IMR-90 (cell line): Measurements from ENCODE around the gene DCUN1D2. TPM values are rescaled to one million over a fixed set of nuclear protein-coding genes. Genes with fewer than 3 reads are reported as not detected.

Source experiments
- ATAC-seq: fragments of 200-7000 bp; cut with Tn5 transposase; 2 replicates; pipeline ENCODE4 v1.9.1; 2020; ENCODE audit warnings: low read depth, mild to moderate bottlenecking, moderate library complexity
- BruUV-seq: library from RNA; stranded (reverse); fragments of 400-500 nt; replicated peaks from 2 replicates; lab custom pipeline; 2021; lab: Mats Ljungman, UMichigan
- CTCF ChIA-PET: fragments of 300-600 bp; formaldehyde crosslinking; extraction: SDS; loops from one replicate; lab custom pipeline; 2021; ENCODE audit warnings: antibody characterized with exemption; lab: Yijun Ruan, JAX
- POLR2A ChIA-PET: fragments of 300-600 bp; sonication (Branson Sonifier 250); formaldehyde crosslinking; loops from one replicate; lab custom pipeline; 2022; ENCODE audit warnings: antibody characterized with exemption; ENCODE audit not compliant: unreplicated experiment; lab: Charles Lee
- DNase-seq: peaks from one replicate; pipeline ENCODE4 v3.0.0; 2013
- H2AFZ ChIP-seq: replicated peaks from 2 replicates; pipeline ENCODE3; 2013; ENCODE audit warnings: low read length, mild to moderate bottlenecking; ENCODE audit not compliant: poor library complexity
- H2AK5ac ChIP-seq: 2 replicates; pipeline ENCODE4 v1.6.1; 2013; ENCODE audit warnings: low read depth, low read length, inconsistent platforms
- H2AK9ac ChIP-seq: replicated peaks from 2 replicates; pipeline ENCODE3; 2013; ENCODE audit warnings: mild to moderate bottlenecking, low read depth, low read length, moderate library complexity; ENCODE audit not compliant: poor library complexity
- H2BK120ac ChIP-seq: 2 replicates; pipeline ENCODE4 v1.6.1; 2013; ENCODE audit warnings: low read depth, low read length, inconsistent platforms
- H2BK15ac ChIP-seq: 3 replicates; pipeline ENCODE4 v1.6.1; 2013; ENCODE audit warnings: low read depth, low read length, inconsistent platforms
- H2BK20ac ChIP-seq: 2 replicates; pipeline ENCODE4 v1.6.1; 2013; ENCODE audit warnings: low read depth, mild to moderate bottlenecking, inconsistent platforms, low read length, moderate library complexity
- H2BK5ac ChIP-seq: 2 replicates; pipeline ENCODE4 v1.6.1; 2013; ENCODE audit warnings: mild to moderate bottlenecking, low read depth, low read length, inconsistent platforms; ENCODE audit not compliant: poor library complexity, severe bottlenecking
- H3K14ac ChIP-seq: replicated peaks from 2 replicates; pipeline ENCODE4 v1.6.1; 2013; ENCODE audit warnings: low read depth, low read length, inconsistent platforms
- H3K18ac ChIP-seq: 2 replicates; pipeline ENCODE4 v1.6.1; 2013; ENCODE audit warnings: low read depth, low read length, control low read depth
- H3K23ac ChIP-seq: 2 replicates; pipeline ENCODE4 v1.6.1; 2013; ENCODE audit warnings: low read depth, low read length, inconsistent platforms
- H3K27ac ChIP-seq: 2 replicates; pipeline ENCODE4 v1.5.1; 2013; ENCODE audit warnings: mild to moderate bottlenecking, control low read depth, low read length; ENCODE audit not compliant: insufficient read depth
- H3K27me3 ChIP-seq: 2 replicates; pipeline ENCODE4 v1.6.1; 2013; ENCODE audit warnings: low read length; ENCODE audit not compliant: control insufficient read depth, insufficient read depth
- H3K36me3 ChIP-seq: 2 replicates; pipeline ENCODE4 v1.6.1; 2013; ENCODE audit warnings: low read length, mixed read lengths; ENCODE audit not compliant: control insufficient read depth, insufficient read depth
- H3K4ac ChIP-seq: 2 replicates; pipeline ENCODE4 v1.6.1; 2013; ENCODE audit warnings: low read depth, low read length, inconsistent platforms
- H3K4me1 ChIP-seq: 2 replicates; pipeline ENCODE4 v1.6.1; 2013; ENCODE audit warnings: low read length, mixed read lengths; ENCODE audit not compliant: control insufficient read depth, insufficient read depth
- H3K4me2 ChIP-seq: 2 replicates; pipeline ENCODE4 v1.6.1; 2013; ENCODE audit warnings: low read depth, mild to moderate bottlenecking, control low read depth, low read length, moderate library complexity
- H3K4me3 ChIP-seq: 2 replicates; pipeline ENCODE4 v1.5.1; 2013; ENCODE audit warnings: low read depth, mild to moderate bottlenecking, control low read depth, low read length, moderate library complexity; ENCODE audit not compliant: insufficient read depth
- H3K56ac ChIP-seq: 2 replicates; pipeline ENCODE4 v1.6.1; 2013; ENCODE audit warnings: low read length, inconsistent platforms; ENCODE audit not compliant: insufficient read depth; ENCODE audit errors: extremely low read depth
- H3K79me1 ChIP-seq, 2 experiments: 2 replicates each; pipeline ENCODE4 v1.6.1; 2013; ENCODE audit warnings: low read length in 2 of 2, inconsistent platforms in 1 of 2, low read depth in 1 of 2
- H3K9ac ChIP-seq: 2 replicates; pipeline ENCODE4 v1.6.1; 2013; ENCODE audit warnings: low read depth, low read length, control low read depth
- H3K9me1 ChIP-seq: 2 replicates; pipeline ENCODE4 v1.6.1; 2013; ENCODE audit warnings: low read length, inconsistent platforms; ENCODE audit not compliant: insufficient read depth
- H3K9me3 ChIP-seq: 2 replicates; pipeline ENCODE4 v1.6.1; 2013; ENCODE audit warnings: low read length; ENCODE audit not compliant: control insufficient read depth, insufficient read depth
- H4K20me1 ChIP-seq: 2 replicates; pipeline ENCODE4 v1.6.1; 2013; ENCODE audit warnings: low read length, inconsistent platforms; ENCODE audit not compliant: insufficient read depth
- H4K5ac ChIP-seq: 2 replicates; pipeline ENCODE4 v1.6.1; 2013; ENCODE audit warnings: mild to moderate bottlenecking, low read depth, low read length, control low read depth
- H4K8ac ChIP-seq, 2 experiments: 2 replicates each; pipeline ENCODE4 v1.6.1; 2013; ENCODE audit warnings: low read depth in 2 of 2, low read length in 2 of 2, control low read depth in 1 of 2, inconsistent platforms in 1 of 2
- H4K91ac ChIP-seq: 2 replicates; pipeline ENCODE4 v1.6.1; 2013; ENCODE audit warnings: low read depth, low read length, inconsistent platforms; ENCODE audit not compliant: insufficient read depth
- BHLHE40 ChIP-seq: fragments of 150-350 bp; IDR thresholded peaks from 2 replicates; pipeline ENCODE4 v1.6.1; 2016; ENCODE audit warnings: mild to moderate bottlenecking, low read depth, low read length
- CEBPB ChIP-seq: IDR thresholded peaks from 2 replicates; pipeline ENCODE4 v1.6.1; 2012; ENCODE audit warnings: low read depth, low read length, improper control_type of control experiment
- CHD1 ChIP-seq: IDR thresholded peaks from 2 replicates; pipeline ENCODE4 v1.6.1; 2012; ENCODE audit warnings: low read depth, low read length, improper control_type of control experiment
- FOS ChIP-seq: fragments of 150-350 bp; IDR thresholded peaks from 2 replicates; pipeline ENCODE4 v1.6.1; 2016; ENCODE audit warnings: low read depth, low read length
- MAFK ChIP-seq: IDR thresholded peaks from 2 replicates; pipeline ENCODE4 v1.6.1; 2012; ENCODE audit warnings: low read depth, low read length, improper control_type of control experiment
- MAZ ChIP-seq: IDR thresholded peaks from 2 replicates; pipeline ENCODE4 v1.6.1; 2012; ENCODE audit warnings: low read depth, mild to moderate bottlenecking, low read length, improper control_type of control experiment, moderate library complexity, borderline replicate concordance
- MXI1 ChIP-seq: IDR thresholded peaks from 2 replicates; pipeline ENCODE4 v1.6.1; 2012; ENCODE audit warnings: low read depth, mild to moderate bottlenecking, low read length, moderate library complexity, borderline replicate concordance
- NFE2L2 ChIP-seq: fragments of 150-350 bp; IDR thresholded peaks from 2 replicates; pipeline ENCODE4 v1.6.1; 2016; ENCODE audit warnings: low read depth, mild to moderate bottlenecking, low read length
- RAD21 ChIP-seq: IDR thresholded peaks from 2 replicates; pipeline ENCODE4 v1.6.1; 2012; ENCODE audit warnings: low read length, improper control_type of control experiment
- RCOR1 ChIP-seq: IDR thresholded peaks from 2 replicates; pipeline ENCODE4 v1.6.1; 2012; ENCODE audit warnings: mild to moderate bottlenecking, low read length, improper control_type of control experiment; ENCODE audit not compliant: insufficient replicate concordance
- SMC3 ChIP-seq: fragments of 150-350 bp; IDR thresholded peaks from 2 replicates; pipeline ENCODE4 v1.6.1; 2016; ENCODE audit warnings: low read depth, mild to moderate bottlenecking, antibody characterized with exemption, low read length, moderate library complexity
- WGBS, 2 experiments: methylation state at CpG; one replicate each; pipeline versions ENCODE4 v1.1.5 to v1.1.7; 2013; ENCODE audit warnings: missing lambda C conversion rate in 2 of 2; ENCODE audit not compliant: insufficient read length in 1 of 2; ENCODE audit errors: extremely low coverage in 2 of 2; 5-methylcytosine and 5-hydroxymethylcytosine counted together
- dilution Hi-C: fragments of 300-500 bp; cut with HindIII; formaldehyde crosslinking; loops from one replicate; pipeline ENCODE4 v1.14.3; 2018; ENCODE audit warnings: low sequenced_read_pairs; ENCODE audit not compliant: unreplicated experiment
- in situ Hi-C: fragments of 300-500 bp; cut with MboI; formaldehyde crosslinking; loops from 3 replicates; pipeline ENCODE4 v1.14.3; 2019; ENCODE audit warnings: low sequenced_read_pairs, inconsistent platforms, mixed read lengths
- intact Hi-C: fragments of 100-400 bp; cut with micrococcal nuclease; formaldehyde crosslinking; loops from 2 replicates; pipeline ENCODE4 v1.10.0; 2022
- polyA plus RNA-seq, 3 experiments: library from polyadenylated mRNA; depleted of rRNA; stranded (reverse); fragments of >200 nt; gene quantifications; 2 replicates each; pipeline ENCODE4 v1.2.3, GENCODE V29; 2012; ENCODE audit warnings: low replicate concordance in 1 of 3
- total RNA-seq: library from RNA; depleted of rRNA; stranded (reverse); fragments of >200 nt; gene quantifications from 2 replicates; pipeline ENCODE4 v1.2.3, GENCODE V29; 2012
- TF ChIP-seq, protein P1 (sequence below): fragments of 150-350 bp; IDR thresholded peaks from 2 replicates; pipeline ENCODE4 v1.6.1; 2017; ENCODE audit warnings: mild to moderate bottlenecking, antibody characterized with exemption, low read length, low read depth
- TF ChIP-seq, protein P2 (sequence below): fragments of 150-350 bp; IDR thresholded peaks from 2 replicates; pipeline ENCODE4 v1.6.1; 2016; ENCODE audit warnings: low read depth, mild to moderate bottlenecking, low read length, moderate library complexity, borderline replicate concordance
- TF ChIP-seq, protein P3 (sequence below): conservative IDR thresholded peaks from 2 replicates; pipeline ENCODE4 v1.5.1; 2012; ENCODE audit warnings: mild to moderate bottlenecking, low read depth, low read length, improper control_type of control experiment

The DCUN1D2 gene
- total and polyA plus RNA-seq, 2 of the 4 experiments (the other 2 are of a cell fraction) = 8.1 to 11.5 TPM

DNA sequence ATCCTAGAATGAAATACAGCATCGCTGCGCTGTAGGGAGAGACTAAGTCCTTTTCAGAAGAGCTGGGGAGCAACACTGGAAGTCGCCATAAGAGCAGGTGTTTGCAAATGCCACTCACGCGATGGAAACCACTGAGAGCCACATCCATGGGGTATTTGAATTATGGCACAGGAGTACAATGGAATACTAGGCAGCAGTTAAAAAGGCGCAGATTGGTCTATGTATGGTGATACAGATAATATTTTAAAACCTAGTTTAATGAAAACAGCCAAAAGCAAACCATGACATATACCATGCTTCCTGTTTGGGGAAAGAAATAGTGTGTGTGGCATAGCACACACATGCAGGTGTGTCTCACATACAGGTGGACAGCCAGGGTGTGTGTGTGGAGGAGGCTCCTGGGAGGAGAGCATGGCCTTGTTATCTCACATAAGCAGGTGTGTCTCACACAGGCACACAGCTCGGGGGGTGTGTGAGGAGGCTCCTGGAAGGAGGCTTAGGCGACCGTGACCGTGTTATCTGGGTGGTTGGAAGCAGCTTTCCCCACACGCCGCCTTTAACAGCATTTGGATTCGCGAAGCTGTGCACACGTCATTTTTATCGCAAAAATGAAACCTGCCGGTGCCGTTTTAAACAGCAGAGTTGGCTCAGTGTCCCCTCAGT lies 70.8 kb downstream of the DCUN1D2 start:
- TF ChIP-seq RCOR1 = no peak
- no peak for TF ChIP-seq FOS
- no peak for TF ChIP-seq MAFK
- TF ChIP-seq RAD21 = no peak
- no peak for TF ChIP-seq SMC3
- TF ChIP-seq, protein P1, sequence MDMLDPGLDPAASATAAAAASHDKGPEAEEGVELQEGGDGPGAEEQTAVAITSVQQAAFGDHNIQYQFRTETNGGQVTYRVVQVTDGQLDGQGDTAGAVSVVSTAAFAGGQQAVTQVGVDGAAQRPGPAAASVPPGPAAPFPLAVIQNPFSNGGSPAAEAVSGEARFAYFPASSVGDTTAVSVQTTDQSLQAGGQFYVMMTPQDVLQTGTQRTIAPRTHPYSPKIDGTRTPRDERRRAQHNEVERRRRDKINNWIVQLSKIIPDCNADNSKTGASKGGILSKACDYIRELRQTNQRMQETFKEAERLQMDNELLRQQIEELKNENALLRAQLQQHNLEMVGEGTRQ = no peak
- TF ChIP-seq, protein P2, sequence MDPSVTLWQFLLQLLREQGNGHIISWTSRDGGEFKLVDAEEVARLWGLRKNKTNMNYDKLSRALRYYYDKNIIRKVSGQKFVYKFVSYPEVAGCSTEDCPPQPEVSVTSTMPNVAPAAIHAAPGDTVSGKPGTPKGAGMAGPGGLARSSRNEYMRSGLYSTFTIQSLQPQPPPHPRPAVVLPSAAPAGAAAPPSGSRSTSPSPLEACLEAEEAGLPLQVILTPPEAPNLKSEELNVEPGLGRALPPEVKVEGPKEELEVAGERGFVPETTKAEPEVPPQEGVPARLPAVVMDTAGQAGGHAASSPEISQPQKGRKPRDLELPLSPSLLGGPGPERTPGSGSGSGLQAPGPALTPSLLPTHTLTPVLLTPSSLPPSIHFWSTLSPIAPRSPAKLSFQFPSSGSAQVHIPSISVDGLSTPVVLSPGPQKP = no peak
- TF ChIP-seq NFE2L2 = no peak
- no peak for TF ChIP-seq CHD1
- TF ChIP-seq MXI1 = no peak
- TF ChIP-seq MAZ = no peak
- no peak for TF ChIP-seq CEBPB
- TF ChIP-seq, protein P3, sequence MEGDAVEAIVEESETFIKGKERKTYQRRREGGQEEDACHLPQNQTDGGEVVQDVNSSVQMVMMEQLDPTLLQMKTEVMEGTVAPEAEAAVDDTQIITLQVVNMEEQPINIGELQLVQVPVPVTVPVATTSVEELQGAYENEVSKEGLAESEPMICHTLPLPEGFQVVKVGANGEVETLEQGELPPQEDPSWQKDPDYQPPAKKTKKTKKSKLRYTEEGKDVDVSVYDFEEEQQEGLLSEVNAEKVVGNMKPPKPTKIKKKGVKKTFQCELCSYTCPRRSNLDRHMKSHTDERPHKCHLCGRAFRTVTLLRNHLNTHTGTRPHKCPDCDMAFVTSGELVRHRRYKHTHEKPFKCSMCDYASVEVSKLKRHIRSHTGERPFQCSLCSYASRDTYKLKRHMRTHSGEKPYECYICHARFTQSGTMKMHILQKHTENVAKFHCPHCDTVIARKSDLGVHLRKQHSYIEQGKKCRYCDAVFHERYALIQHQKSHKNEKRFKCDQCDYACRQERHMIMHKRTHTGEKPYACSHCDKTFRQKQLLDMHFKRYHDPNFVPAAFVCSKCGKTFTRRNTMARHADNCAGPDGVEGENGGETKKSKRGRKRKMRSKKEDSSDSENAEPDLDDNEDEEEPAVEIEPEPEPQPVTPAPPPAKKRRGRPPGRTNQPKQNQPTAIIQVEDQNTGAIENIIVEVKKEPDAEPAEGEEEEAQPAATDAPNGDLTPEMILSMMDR = no peak
- no peak for TF ChIP-seq BHLHE40
- H3K56ac ChIP-seq = no peak overlapping the region
- dilution Hi-C loops = no loop called here
- WGBS, 2 experiments = 100% methylated on average over 3 of the region's 18 CpGs; no CpG with 5 or more reads in 1 of the 2 experiments
- CTCF ChIA-PET = no interaction called here
- DNase-seq (no peak), ATAC-seq (no peak)
- H3K27me3 ChIP-seq = peaks cover 3% of the 10 kb centered on the region; the same call in 1 of the 2 replicates
- intact Hi-C loops = no loop called here
- H3K4me2 ChIP-seq = no peak overlapping the region
- no peak overlapping the region for H2BK120ac ChIP-seq
- H4K5ac ChIP-seq = no peak overlapping the region
- H2AK9ac ChIP-seq = no peak overlapping the region
- in situ Hi-C loops = no loop called here
- H3K27ac ChIP-seq = no peak overlapping the region
- H3K79me1 ChIP-seq = no peaks in the 10 kb centered on the region
- H4K20me1 ChIP-seq = no peaks in the 10 kb centered on the region
- H3K9me1 ChIP-seq = no peaks in the 10 kb centered on the region
- POLR2A ChIA-PET = no interaction called here
- no peak overlapping the region for H2AK5ac ChIP-seq
- no TSS peak for BruUV-seq
- H3K9me3 ChIP-seq = no peaks in the 10 kb centered on the region
- no peak overlapping the region for H4K8ac ChIP-seq
- H3K14ac ChIP-seq = no peak overlapping the region
- H3K36me3 ChIP-seq = no peaks in the 10 kb centered on the region
- no peak overlapping the region for H2BK5ac ChIP-seq
- H3K18ac ChIP-seq = no peak overlapping the region
- no peak overlapping the region for H3K9ac ChIP-seq
- H2AFZ ChIP-seq = no peak overlapping the region
- H4K91ac ChIP-seq = no peak overlapping the region
- H3K23ac ChIP-seq = no peak overlapping the region
- no peak overlapping the region for H2BK15ac ChIP-seq
- no peak overlapping the region for H3K4ac ChIP-seq
- peaks cover 4% of the 10 kb centered on the region; the same call in 1 of the 2 replicates for H3K4me1 ChIP-seq
- H2BK20ac ChIP-seq = no peak overlapping the region
- no peak overlapping the region for H3K4me3 ChIP-seq
